B cell (primary cell): ENCODE measurements around the gene ABCC3.

Source experiments
- EZH2 ChIP-seq: IDR thresholded peaks from 2 replicates; pipeline ENCODE4 v1.6.1; 2012; ENCODE audit warnings: borderline replicate concordance, low read depth, mild to moderate bottlenecking, moderate library complexity, low read length; ENCODE audit not compliant: insufficient read depth, poor library complexity, severe bottlenecking
- TF ChIP-seq, protein P1 (sequence below): fragments of 200-600 bp; IDR thresholded peaks from one replicate; pipeline ENCODE4 v1.8.0; 2022; ENCODE audit warnings: antibody characterized with exemption, mild to moderate bottlenecking

DNA sequence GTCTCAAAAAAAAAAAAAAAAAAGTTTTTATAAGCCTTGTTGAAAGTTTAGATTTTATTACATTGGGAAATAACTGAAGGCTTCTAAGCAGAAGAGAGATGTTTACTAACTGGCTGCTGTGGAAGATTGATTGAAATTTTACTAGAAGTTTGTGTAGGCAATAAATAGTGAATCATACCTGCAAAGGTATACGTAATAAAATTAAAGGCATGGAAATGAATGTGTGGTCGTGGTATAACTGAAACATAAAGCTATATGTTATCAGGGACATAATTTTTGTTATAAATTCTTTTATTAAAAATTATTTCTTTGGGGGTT lies 93.4 kb downstream of the ABCC3 start:
- TF ChIP-seq, protein P1, sequence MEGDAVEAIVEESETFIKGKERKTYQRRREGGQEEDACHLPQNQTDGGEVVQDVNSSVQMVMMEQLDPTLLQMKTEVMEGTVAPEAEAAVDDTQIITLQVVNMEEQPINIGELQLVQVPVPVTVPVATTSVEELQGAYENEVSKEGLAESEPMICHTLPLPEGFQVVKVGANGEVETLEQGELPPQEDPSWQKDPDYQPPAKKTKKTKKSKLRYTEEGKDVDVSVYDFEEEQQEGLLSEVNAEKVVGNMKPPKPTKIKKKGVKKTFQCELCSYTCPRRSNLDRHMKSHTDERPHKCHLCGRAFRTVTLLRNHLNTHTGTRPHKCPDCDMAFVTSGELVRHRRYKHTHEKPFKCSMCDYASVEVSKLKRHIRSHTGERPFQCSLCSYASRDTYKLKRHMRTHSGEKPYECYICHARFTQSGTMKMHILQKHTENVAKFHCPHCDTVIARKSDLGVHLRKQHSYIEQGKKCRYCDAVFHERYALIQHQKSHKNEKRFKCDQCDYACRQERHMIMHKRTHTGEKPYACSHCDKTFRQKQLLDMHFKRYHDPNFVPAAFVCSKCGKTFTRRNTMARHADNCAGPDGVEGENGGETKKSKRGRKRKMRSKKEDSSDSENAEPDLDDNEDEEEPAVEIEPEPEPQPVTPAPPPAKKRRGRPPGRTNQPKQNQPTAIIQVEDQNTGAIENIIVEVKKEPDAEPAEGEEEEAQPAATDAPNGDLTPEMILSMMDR, result no peak
- TF ChIP-seq EZH2, result no peak
